Ishikawa (cell line): ENCODE data around the gene PAM.

ENCODE experiments used
- CEBPB ChIP-seq: IDR thresholded peaks from 2 replicates; pipeline ENCODE4 v1.6.1; 2012
- EGR1 ChIP-seq: IDR thresholded peaks from 2 replicates; pipeline ENCODE4 v1.6.1; 2012
- NFIC ChIP-seq: IDR thresholded peaks from 2 replicates; pipeline ENCODE4 v1.6.1; 2012
- RAD21 ChIP-seq: IDR thresholded peaks from 2 replicates; pipeline ENCODE4 v1.6.1; 2012; ENCODE audit warnings: low read depth
- TAF1 ChIP-seq: IDR thresholded peaks from 2 replicates; pipeline ENCODE4 v1.6.1; 2012; ENCODE audit warnings: low read depth, mild to moderate bottlenecking
- TCF12 ChIP-seq: IDR thresholded peaks from 2 replicates; pipeline ENCODE4 v1.6.1; 2012; ENCODE audit warnings: low read depth
- TEAD4 ChIP-seq: IDR thresholded peaks from 2 replicates; pipeline ENCODE4 v1.6.1; 2012
- ZBTB7A ChIP-seq: IDR thresholded peaks from 2 replicates; pipeline ENCODE4 v1.6.1; 2012; ENCODE audit warnings: low read depth
- TF ChIP-seq, protein P1 (sequence below): IDR thresholded peaks from 2 replicates; pipeline ENCODE4 v1.6.1; 2012

DNA sequence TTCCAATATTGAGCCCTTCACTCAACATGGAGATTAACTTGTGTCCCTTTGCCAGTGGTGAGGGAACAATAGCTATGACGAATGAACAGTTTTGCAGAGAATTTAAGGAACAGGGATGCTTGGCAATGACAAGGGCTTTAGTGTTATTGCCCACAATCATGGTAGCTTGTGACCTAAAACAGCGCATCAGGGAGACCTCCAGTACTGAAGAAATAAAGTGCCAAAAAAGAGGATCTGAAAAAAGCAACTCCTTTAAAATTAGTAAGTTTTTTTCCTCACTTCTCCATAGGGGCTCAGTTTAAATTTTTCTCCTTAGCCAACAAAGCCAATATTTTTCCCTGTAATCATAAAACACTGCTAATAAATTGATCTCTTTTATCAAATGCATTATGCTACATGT lies 41.8 kb upstream of the PAM start:
- TF ChIP-seq, protein P1, sequence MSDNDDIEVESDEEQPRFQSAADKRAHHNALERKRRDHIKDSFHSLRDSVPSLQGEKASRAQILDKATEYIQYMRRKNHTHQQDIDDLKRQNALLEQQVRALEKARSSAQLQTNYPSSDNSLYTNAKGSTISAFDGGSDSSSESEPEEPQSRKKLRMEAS = no peak
- TF ChIP-seq RAD21 (no peak), TCF12 (no peak), NFIC (no peak), TEAD4 (no peak), ZBTB7A (no peak), TAF1 (no peak), EGR1 (no peak), CEBPB (no peak)
